ENCODE data around the gene PRR12. TPM values are rescaled to one million over a fixed set of nuclear protein-coding genes. Genes with fewer than 3 reads are reported as not detected.

PRR12 gene
- total and polyA plus RNA-seq, 9 of the 15 experiments (the other 6 are each of a cell fraction or from before 2014, with no cell fraction given) = 0.01 to 21.1 (median 0.98) TPM

DNA sequence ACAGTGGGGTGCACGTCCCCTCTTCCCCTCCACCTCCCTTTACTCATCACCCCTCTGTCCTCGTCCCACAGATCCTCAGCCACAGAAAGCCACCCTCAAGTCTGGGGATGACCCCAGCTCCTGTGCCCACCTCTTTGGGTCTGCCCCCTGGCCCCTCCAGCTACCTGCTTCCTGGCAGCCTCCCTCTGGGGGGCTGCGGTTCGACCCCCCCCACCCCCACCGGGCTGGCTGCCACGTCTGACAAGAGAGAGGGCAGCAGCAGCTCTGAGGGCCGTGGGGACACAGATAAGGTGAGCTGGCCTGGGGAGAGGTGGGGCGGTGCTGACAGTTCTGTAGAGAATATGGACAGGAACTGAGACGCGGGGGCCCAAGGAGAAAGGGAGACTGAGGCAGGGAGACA lies 63.6 kb downstream of the PRR12 start:
- no peak for FAIRE-seq
- Histone ChIP-seq H3K9me1 (ENCODE audit: control insufficient read depth, insufficient read depth, low read length) (peaks cover 2% of the 10 kb centered on the region), H3K79me2 (ENCODE audit: control insufficient read depth, insufficient read depth, low read length) (no peaks in the 10 kb centered on the region), H4K20me1 (replicated peaks; ENCODE audit: control insufficient read depth, insufficient read depth, low read length) (0 out of 2 replicates have a peak, but pooled peaks cover 14% of the 10 kb centered on the region), H3K36me3 (ENCODE audit: control insufficient read depth, insufficient read depth, low read length) (peaks cover 89% of the 10 kb centered on the region; the same call in 2 of the 3 replicates), H3K9ac (ENCODE audit: insufficient read depth in 1 of 2, low read depth in 2 of 2, low read length in 2 of 2) (no peak overlapping the region), H3K4me1 (replicated peaks in 1 of 2; ENCODE audit: control insufficient read depth in 2 of 2, insufficient read depth in 2 of 2, low read length in 2 of 2) (peaks cover 0 to 18% of the 10 kb centered on the region in 2 experiments; a peak in 2 of 5 replicates), H3K9me3 (replicated peaks; ENCODE audit: control insufficient read depth, insufficient read depth, low read depth, low read length) (no peaks in the 10 kb centered on the region; the same call in 1 of the 2 replicates), H3K4me3 (no peak overlapping the region), H3K27me3 (ENCODE audit: control insufficient read depth in 2 of 2, insufficient read depth in 2 of 2, low read length in 2 of 2) (no peaks in the 10 kb centered on the region), H3K4me2 (ENCODE audit: insufficient read depth, low read length) (no peak overlapping the region), H3K27ac (ENCODE audit: extremely low read depth, low read depth, low read length) (no peak overlapping the region), H2AFZ (ENCODE audit: low read depth, low read length) (no peak overlapping the region)
- no peak for DNase-seq (ENCODE audit: extremely low read depth in 1 of 4, low spot score in 3 of 4)
- in situ Hi-C loops (cut with MboI) (no loop called here), intact Hi-C loops (cut with micrococcal nuclease) (no loop called here)
- CTCF ChIA-PET (ENCODE audit: low intra/inter-chr PET ratio) = no interaction called here
- no peak for ATAC-seq
- no TSS peak for BruUV-seq (replicated peaks)
- POLR2A ChIA-PET = interaction anchor here (1.0 to 4.8 kb wide), 5 partner anchors 12 to 21 kb away, joined by 4 to 28 read pairs (median 13); partner anchors contain the start of genes BCL2L12, IRF3, RRAS and SCAF1
- WGBS (ENCODE audit: insufficient coverage, low coverage, missing lambda C conversion rate) = 100% methylated on average over 4 of the region's 10 CpGs
- TF ChIP-seq NUFIP1 (IDR thresholded peaks at IDR 0.05; ENCODE audit: partially characterized antibody) = no peak
- TF ChIP-seq ATF1 (CRISPR knock-in tag; IDR thresholded peaks at IDR 0.05) = no peak
- no peak for TF ChIP-seq ATF1 (tag; IDR thresholded peaks at IDR 0.05)
- TF ChIP-seq, protein P1, sequence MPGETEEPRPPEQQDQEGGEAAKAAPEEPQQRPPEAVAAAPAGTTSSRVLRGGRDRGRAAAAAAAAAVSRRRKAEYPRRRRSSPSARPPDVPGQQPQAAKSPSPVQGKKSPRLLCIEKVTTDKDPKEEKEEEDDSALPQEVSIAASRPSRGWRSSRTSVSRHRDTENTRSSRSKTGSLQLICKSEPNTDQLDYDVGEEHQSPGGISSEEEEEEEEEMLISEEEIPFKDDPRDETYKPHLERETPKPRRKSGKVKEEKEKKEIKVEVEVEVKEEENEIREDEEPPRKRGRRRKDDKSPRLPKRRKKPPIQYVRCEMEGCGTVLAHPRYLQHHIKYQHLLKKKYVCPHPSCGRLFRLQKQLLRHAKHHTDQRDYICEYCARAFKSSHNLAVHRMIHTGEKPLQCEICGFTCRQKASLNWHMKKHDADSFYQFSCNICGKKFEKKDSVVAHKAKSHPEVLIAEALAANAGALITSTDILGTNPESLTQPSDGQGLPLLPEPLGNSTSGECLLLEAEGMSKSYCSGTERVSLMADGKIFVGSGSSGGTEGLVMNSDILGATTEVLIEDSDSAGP (CRISPR knock-in tag; IDR thresholded peaks at IDR 0.05) = no peak
- no peak for TF ChIP-seq ETS2 (tag; IDR thresholded peaks at IDR 0.05; ENCODE audit: borderline replicate concordance, poor library complexity, severe bottlenecking)
- TF ChIP-seq MYBL2 (IDR thresholded peaks at IDR 0.05; ENCODE audit: low read depth) = no peak
- no peak for TF ChIP-seq MYBL2 (CRISPR knock-in tag; IDR thresholded peaks at IDR 0.05; ENCODE audit: borderline replicate concordance)
- TF ChIP-seq, protein P2, sequence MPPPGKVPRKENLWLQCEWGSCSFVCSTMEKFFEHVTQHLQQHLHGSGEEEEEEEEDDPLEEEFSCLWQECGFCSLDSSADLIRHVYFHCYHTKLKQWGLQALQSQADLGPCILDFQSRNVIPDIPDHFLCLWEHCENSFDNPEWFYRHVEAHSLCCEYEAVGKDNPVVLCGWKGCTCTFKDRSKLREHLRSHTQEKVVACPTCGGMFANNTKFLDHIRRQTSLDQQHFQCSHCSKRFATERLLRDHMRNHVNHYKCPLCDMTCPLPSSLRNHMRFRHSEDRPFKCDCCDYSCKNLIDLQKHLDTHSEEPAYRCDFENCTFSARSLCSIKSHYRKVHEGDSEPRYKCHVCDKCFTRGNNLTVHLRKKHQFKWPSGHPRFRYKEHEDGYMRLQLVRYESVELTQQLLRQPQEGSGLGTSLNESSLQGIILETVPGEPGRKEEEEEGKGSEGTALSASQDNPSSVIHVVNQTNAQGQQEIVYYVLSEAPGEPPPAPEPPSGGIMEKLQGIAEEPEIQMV (tag; conservative IDR thresholded peaks at IDR 0.05; ENCODE audit: low read depth) = no peak
- TF ChIP-seq, protein P3, sequence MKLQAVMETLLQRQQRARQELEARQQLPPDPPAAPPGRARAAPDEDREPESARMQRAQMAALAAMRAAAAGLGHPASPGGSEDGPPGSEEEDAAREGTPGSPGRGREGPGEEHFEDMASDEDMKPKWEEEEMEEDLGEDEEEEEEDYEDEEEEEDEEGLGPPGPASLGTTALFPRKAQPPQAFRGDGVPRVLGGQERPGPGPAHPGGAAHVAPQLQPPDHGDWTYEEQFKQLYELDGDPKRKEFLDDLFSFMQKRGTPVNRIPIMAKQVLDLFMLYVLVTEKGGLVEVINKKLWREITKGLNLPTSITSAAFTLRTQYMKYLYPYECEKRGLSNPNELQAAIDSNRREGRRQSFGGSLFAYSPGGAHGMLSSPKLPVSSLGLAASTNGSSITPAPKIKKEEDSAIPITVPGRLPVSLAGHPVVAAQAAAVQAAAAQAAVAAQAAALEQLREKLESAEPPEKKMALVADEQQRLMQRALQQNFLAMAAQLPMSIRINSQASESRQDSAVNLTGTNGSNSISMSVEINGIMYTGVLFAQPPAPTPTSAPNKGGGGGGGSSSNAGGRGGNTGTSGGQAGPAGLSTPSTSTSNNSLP (IDR thresholded peaks at IDR 0.05; ENCODE audit: borderline replicate concordance, low read depth, low read length) = no peak

Data from K562 (cell line).